22Rv1 (cell line): Measurements from ENCODE around the gene PARP9.

Experiments
- ZFX ChIP-seq: fragments of 450-650 bp; IDR thresholded peaks from 2 replicates; pipeline ENCODE4 v1.6.1; 2017; ENCODE audit warnings: antibody characterized with exemption, borderline replicate concordance
- TF ChIP-seq, protein P1 (sequence below): fragments of 450-650 bp; IDR thresholded peaks from 2 replicates; pipeline ENCODE4 v1.5.1; 2017; ENCODE audit warnings: mild to moderate bottlenecking

DNA sequence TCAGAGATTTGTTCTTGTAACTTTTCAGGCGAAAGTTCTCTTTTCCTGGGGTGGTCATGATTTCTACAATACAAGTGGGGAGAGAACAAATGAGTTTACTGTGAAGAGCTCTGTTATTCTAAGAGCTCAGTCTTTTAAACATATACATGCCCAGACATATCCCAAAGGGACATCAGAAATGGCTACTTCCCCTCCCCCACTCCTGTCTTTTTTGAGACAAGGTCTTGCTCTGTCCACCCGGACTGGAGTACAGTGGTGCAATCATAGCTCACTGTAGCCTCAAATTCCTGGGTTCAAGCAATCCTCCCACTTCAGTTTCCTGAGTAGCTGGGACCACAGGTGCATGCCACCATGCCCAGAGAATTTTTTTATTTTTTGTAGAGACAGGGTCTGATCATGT, 67.6 kb downstream of the PARP9 start:
- TF ChIP-seq, protein P1, sequence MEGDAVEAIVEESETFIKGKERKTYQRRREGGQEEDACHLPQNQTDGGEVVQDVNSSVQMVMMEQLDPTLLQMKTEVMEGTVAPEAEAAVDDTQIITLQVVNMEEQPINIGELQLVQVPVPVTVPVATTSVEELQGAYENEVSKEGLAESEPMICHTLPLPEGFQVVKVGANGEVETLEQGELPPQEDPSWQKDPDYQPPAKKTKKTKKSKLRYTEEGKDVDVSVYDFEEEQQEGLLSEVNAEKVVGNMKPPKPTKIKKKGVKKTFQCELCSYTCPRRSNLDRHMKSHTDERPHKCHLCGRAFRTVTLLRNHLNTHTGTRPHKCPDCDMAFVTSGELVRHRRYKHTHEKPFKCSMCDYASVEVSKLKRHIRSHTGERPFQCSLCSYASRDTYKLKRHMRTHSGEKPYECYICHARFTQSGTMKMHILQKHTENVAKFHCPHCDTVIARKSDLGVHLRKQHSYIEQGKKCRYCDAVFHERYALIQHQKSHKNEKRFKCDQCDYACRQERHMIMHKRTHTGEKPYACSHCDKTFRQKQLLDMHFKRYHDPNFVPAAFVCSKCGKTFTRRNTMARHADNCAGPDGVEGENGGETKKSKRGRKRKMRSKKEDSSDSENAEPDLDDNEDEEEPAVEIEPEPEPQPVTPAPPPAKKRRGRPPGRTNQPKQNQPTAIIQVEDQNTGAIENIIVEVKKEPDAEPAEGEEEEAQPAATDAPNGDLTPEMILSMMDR, result no peak
- TF ChIP-seq ZFX, result no peak
